Esophagus squamous epithelium (tissue), 5 donors: ENCODE results near the gene COL27A1. TPM values are rescaled to one million over a fixed set of nuclear protein-coding genes. Genes with fewer than 3 reads are reported as not detected.

Experiments
- DNase-seq: peaks from one replicate; lab custom pipeline; 2025; lab: John Stamatoyannopoulos, UW
- H3K27ac ChIP-seq, 4 donors: fragments of 200-600 bp; sonication (generic); one replicate each; pipeline ENCODE4 v1.5.1; 2016 to 2019; ENCODE audit warnings: mild to moderate bottlenecking in 1 of 4
- H3K27me3 ChIP-seq, 4 donors: fragments of 200-600 bp; sonication (generic); 1 replicate in 3 of 4; 2 replicates in 1 of 4; pipeline versions ENCODE4 v1.5.1 to v1.6.0; 2017 to 2021; ENCODE audit warnings: antibody characterized with exemption in 1 of 4
- H3K36me3 ChIP-seq, 3 donors: fragments of 200-600 bp; sonication (generic); one replicate each; pipeline ENCODE4 v1.5.1; 2016 to 2019
- H3K4me1 ChIP-seq, 3 donors: fragments of 200-600 bp; sonication (generic); one replicate each; pipeline ENCODE4 v1.5.1; 2017 to 2019
- H3K4me3 ChIP-seq, 4 donors: fragments of 200-600 bp; sonication (generic); 1 replicate in 3 of 4; 2 replicates in 1 of 4; pipeline ENCODE4 v1.5.1; 2016 to 2019; ENCODE audit warnings: mild to moderate bottlenecking in 2 of 4, moderate library complexity in 1 of 4
- H3K9me3 ChIP-seq, 3 donors: fragments of 200-600 bp; sonication (generic); one replicate each; pipeline ENCODE4 v1.5.1; 2016 to 2019
- CTCF ChIP-seq, 6 experiments: fragments of 450-650 bp in 4 of 6; fragments of 200-600 bp in 2 of 6; sonication (generic) in 2 of 6; IDR thresholded peaks; one replicate each; pipeline ENCODE4 v1.5.1; 2016 to 2019; ENCODE audit warnings: antibody characterized with exemption in 6 of 6, mild to moderate bottlenecking in 4 of 6, moderate library complexity in 4 of 6
- POLR2A ChIP-seq, 4 donors: fragments of 450-650 bp; IDR thresholded peaks; one replicate each; pipeline ENCODE4 v1.6.1; 2017; ENCODE audit warnings: antibody characterized with exemption in 4 of 4, mild to moderate bottlenecking in 4 of 4, moderate library complexity in 3 of 4
- WGBS, 2 donors: methylation state at CpG; one replicate each; pipeline ENCODE4 v1.1.5; 2018; 5-methylcytosine and 5-hydroxymethylcytosine counted together
- intact Hi-C: fragments of 100-400 bp; cut with DNase I; formaldehyde crosslinking; loops from one replicate; pipeline ENCODE4 v1.15.0; 2022
- total RNA-seq, 4 donors: library from RNA; depleted of rRNA; stranded (reverse); fragments of >200 nt; gene quantifications; one replicate each; pipeline ENCODE4 v1.1.0, GENCODE V29; 2016
- donor health status: DM: yes; HTN: yes; CAD: no.

Gene COL27A1
- total RNA-seq, 4 donors from 2014 or later, result 7.5 to 34.0 (median 12.0) TPM

- intact Hi-C loops, result no loop called here
- Histone ChIP-seq H3K9me3 (no peaks in the 10 kb centered on the region), H3K27me3 (no peaks in the 10 kb centered on the region), H3K27ac (no peak overlapping the region), H3K4me1 (peaks cover 7 to 42% (median 21%) of the 10 kb centered on the region in 3 donors), H3K4me3 (no peak overlapping the region), H3K36me3 (no peaks in the 10 kb centered on the region)
- 72 to 90% methylated on average over 5 of the region's 6 CpGs for WGBS, 2 donors
- DNase-seq, result no peak
- TF ChIP-seq POLR2A (IDR thresholded peaks at IDR 0.05), result no peak
- no peak for TF ChIP-seq CTCF (IDR thresholded peaks at IDR 0.05)
These were observed 27.7 kb downstream of the COL27A1 start for GRCh38 chr9:114183006-114183405.

GRCh38 chr9:114184071-114184470 is 28.7 kb downstream of the COL27A1 start:
- peaks cover 2 to 32% (median 13%) of the 10 kb centered on the region in 3 donors for H3K4me1 ChIP-seq
- DNase-seq, result no peak
- no peaks in the 10 kb centered on the region for H3K9me3 ChIP-seq
- H3K36me3 ChIP-seq, result no peaks in the 10 kb centered on the region
- no peak for TF ChIP-seq CTCF (IDR thresholded peaks at IDR 0.05)
- TF ChIP-seq POLR2A (IDR thresholded peaks at IDR 0.05), result no peak
- no peak overlapping the region for H3K4me3 ChIP-seq
- intact Hi-C loops, result no loop called here
- WGBS, 2 donors, result 74 to 84% methylated on average over 3 of the region's 3 CpGs
- no peaks in the 10 kb centered on the region for H3K27me3 ChIP-seq
- no peak overlapping the region for H3K27ac ChIP-seq

DNA sequence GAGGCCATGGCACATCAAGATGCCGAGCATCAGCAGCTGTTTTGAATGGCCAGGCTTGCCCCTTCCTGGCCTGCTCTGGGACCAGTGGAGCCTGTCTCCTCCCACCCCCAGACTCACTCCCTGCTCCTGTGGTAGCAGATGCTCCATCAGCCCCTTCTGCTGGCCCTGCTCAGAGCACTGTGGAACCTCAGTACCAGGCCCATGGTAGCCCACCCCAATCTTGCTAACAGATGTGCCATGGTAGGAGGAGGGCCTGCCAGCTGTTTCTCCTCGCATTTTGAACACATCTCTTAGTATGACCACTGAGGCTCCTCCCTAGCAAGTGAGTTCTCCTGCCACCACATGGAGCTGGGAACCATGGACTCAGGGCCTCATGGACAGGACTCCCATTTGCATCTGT is 29.5 kb downstream of the COL27A1 start:
- H3K4me3 ChIP-seq, result no peak overlapping the region
- H3K27ac ChIP-seq, result no peak overlapping the region
- H3K36me3 ChIP-seq, result no peaks in the 10 kb centered on the region
- H3K4me1 ChIP-seq, result peaks cover 0 to 27% (median 13%) of the 10 kb centered on the region in 3 donors
- intact Hi-C loops, result no loop called here
- no peaks in the 10 kb centered on the region for H3K27me3 ChIP-seq
- H3K9me3 ChIP-seq, result peaks cover 0 to 3% (median 2%) of the 10 kb centered on the region in 3 donors
- TF ChIP-seq POLR2A (IDR thresholded peaks at IDR 0.05) (no peak), CTCF (IDR thresholded peaks at IDR 0.05) (no peak)
- no peak for DNase-seq
- 83 to 92% methylated on average over 1 to 2 of the region's 2 CpGs for WGBS, 2 donors

DNA sequence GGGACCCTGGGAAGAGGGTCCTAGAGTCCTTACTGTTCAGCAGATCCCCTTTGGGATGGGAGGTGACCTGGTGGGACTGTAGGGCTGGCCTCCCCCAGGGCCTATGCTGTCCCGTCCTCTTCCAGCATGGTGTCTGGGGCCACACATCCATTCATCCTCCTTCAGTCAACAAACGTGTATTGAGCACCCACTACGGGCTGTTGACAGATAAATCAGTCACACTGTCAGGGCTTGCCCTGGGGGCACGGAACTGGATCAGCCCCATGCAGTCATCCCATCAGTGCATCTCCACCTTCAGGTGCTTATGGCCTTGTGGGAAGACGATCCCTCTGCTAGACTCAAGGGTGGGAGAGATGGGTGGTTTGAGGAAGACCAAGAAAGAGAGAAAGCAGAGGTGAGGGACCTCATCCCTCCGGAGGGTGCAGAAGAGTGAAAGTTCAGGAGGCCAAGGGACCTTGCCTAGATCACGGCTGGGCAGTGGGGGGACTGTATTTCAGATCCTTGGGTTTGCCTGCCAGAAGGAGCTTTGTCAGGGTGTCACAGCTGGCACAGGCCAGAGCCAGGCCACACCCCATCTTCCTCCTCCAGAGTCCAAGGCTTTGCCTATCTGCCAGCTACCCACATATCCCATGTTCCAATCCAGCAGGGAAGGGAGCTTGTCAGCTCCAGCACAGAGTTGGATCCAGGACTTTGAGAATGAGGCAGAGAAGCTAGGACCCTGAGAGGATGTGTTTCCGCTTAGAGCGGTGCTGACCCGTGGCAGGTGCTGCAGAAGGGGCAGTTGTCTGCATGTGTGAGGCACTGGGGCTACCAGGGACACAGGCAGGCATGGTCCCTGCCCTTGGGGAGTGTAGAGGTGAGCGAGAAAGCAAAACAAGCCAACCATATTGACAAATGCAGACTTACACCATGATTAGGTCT is 30.5 kb downstream of the COL27A1 start:
- 73 to 77% methylated on average over 9 to 10 of the region's 11 CpGs for WGBS, 2 donors
- H3K27ac ChIP-seq, result no peak overlapping the region

More for the DNA sequence above, 30.5 kb downstream of the COL27A1 start:
- DNase-seq, result no peak
- Histone ChIP-seq H3K36me3 (no peaks in the 10 kb centered on the region), H3K9me3 (peaks cover 0 to 8% (median 5%) of the 10 kb centered on the region in 3 donors), H3K27me3 (no peaks in the 10 kb centered on the region), H3K4me1 (peaks cover 0 to 18% (median 9%) of the 10 kb centered on the region in 3 donors), H3K4me3 (no peak overlapping the region)
- intact Hi-C loops, result no loop called here
- TF ChIP-seq CTCF (IDR thresholded peaks at IDR 0.05), result no peak
- TF ChIP-seq POLR2A (IDR thresholded peaks at IDR 0.05), result no peak
